GM12878 (cell line): ENCODE data around the gene TNFAIP3. TPM values are rescaled to one million over a fixed set of nuclear protein-coding genes. Genes with fewer than 3 reads are reported as not detected.
A peak's percentile ranks its signal among the peaks of the same experiment; 100 is the strongest.

Experiments used
- ASH2L ChIP-seq: fragments of 300-600, 200-600 bp; sonication (generic); IDR thresholded peaks from 2 replicates; pipeline ENCODE4 v1.6.1; 2017; ENCODE audit warnings: low read depth, mild to moderate bottlenecking, borderline replicate concordance
- BMI1 ChIP-seq: fragments of 450-650 bp; IDR thresholded peaks from 2 replicates; pipeline ENCODE4 v1.6.1; 2016; ENCODE audit warnings: mild to moderate bottlenecking, moderate library complexity, borderline replicate concordance
- CBX3 ChIP-seq: fragments of 200-600 bp; sonication (generic); IDR thresholded peaks from 2 replicates; pipeline ENCODE4 v1.6.1; 2016; ENCODE audit warnings: low read depth, borderline replicate concordance
- CBX5 ChIP-seq: sonication (generic); IDR thresholded peaks from 2 replicates; pipeline ENCODE4 v1.6.1; 2016; ENCODE audit warnings: low read depth, moderate library complexity, mild to moderate bottlenecking, inconsistent platforms
- CHD4 ChIP-seq: fragments of 200-600 bp; sonication (generic); IDR thresholded peaks from 2 replicates; pipeline ENCODE4 v1.6.1; 2016; ENCODE audit warnings: mild to moderate bottlenecking
- DPF2 ChIP-seq: fragments of 450-650 bp; IDR thresholded peaks from 2 replicates; pipeline ENCODE4 v1.6.1; 2017; ENCODE audit warnings: mild to moderate bottlenecking
- E4F1 ChIP-seq: fragments of 450-650 bp; IDR thresholded peaks from 2 replicates; pipeline ENCODE4 v1.6.1; 2018; ENCODE audit warnings: borderline replicate concordance, mild to moderate bottlenecking; ENCODE audit not compliant: partially characterized antibody
- FOXM1 ChIP-seq: IDR thresholded peaks from 2 replicates; pipeline ENCODE4 v1.6.1; 2012; ENCODE audit warnings: low read depth, mild to moderate bottlenecking, inconsistent platforms, low read length, moderate library complexity
- IKZF2 ChIP-seq, 2 experiments: fragments of 450-650 bp; IDR thresholded peaks; 2 replicates each; pipeline ENCODE4 v1.6.1; 2017; ENCODE audit warnings: mild to moderate bottlenecking in 2 of 2, moderate library complexity in 2 of 2
- IRF5 ChIP-seq: fragments of 450-650 bp; IDR thresholded peaks from 2 replicates; pipeline ENCODE4 v1.6.1; 2017; ENCODE audit warnings: borderline replicate concordance
- MLLT1 ChIP-seq: fragments of 450-650 bp; IDR thresholded peaks from 2 replicates; pipeline ENCODE4 v1.6.1; 2016; ENCODE audit warnings: mild to moderate bottlenecking
- MTA3 ChIP-seq: IDR thresholded peaks from 2 replicates; pipeline ENCODE4 v1.6.1; 2012; ENCODE audit warnings: low read length, inconsistent platforms, borderline replicate concordance
- NFIC ChIP-seq: IDR thresholded peaks from 2 replicates; pipeline ENCODE4 v1.6.1; 2012; ENCODE audit warnings: low read depth, mild to moderate bottlenecking, inconsistent platforms, low read length, moderate library complexity
- NR2C2 ChIP-seq: IDR thresholded peaks from 2 replicates; pipeline ENCODE4 v1.6.1; 2011; ENCODE audit warnings: borderline replicate concordance, low read depth; ENCODE audit not compliant: control insufficient read depth, insufficient read length
- NRF1 ChIP-seq: conservative IDR thresholded peaks from 2 replicates; pipeline ENCODE4 v1.6.1; 2011; ENCODE audit warnings: mild to moderate bottlenecking, low read depth, low read length, improper control_type of control experiment
- PBX3 ChIP-seq: IDR thresholded peaks from 2 replicates; pipeline ENCODE4 v1.6.1; 2011; ENCODE audit warnings: mild to moderate bottlenecking, low read depth, low read length, moderate library complexity; ENCODE audit not compliant: insufficient replicate concordance
- POLR2AphosphoS2 ChIP-seq: IDR thresholded peaks from 2 replicates; pipeline ENCODE4 v1.6.1; 2011; ENCODE audit warnings: low read depth, mild to moderate bottlenecking, low read length, improper control_type of control experiment, moderate library complexity
- SMARCA5 ChIP-seq: fragments of 450-650 bp; IDR thresholded peaks from 2 replicates; pipeline ENCODE4 v1.6.1; 2017; ENCODE audit warnings: mild to moderate bottlenecking
- SPI1 ChIP-seq: IDR thresholded peaks from 2 replicates; pipeline ENCODE4 v1.6.1; 2011; ENCODE audit warnings: low read depth, mild to moderate bottlenecking, low read length, moderate library complexity, borderline replicate concordance; ENCODE audit not compliant: insufficient read depth
- SUPT20H ChIP-seq: IDR thresholded peaks from 2 replicates; pipeline ENCODE4 v1.6.1; 2011; ENCODE audit warnings: low read depth, mild to moderate bottlenecking, low read length, moderate library complexity, borderline replicate concordance; ENCODE audit not compliant: control insufficient read depth
- SUZ12 ChIP-seq: fragments of 200-600 bp; sonication (generic); IDR thresholded peaks from one replicate; pipeline ENCODE4 v1.6.1; 2018; ENCODE audit warnings: antibody characterized with exemption, mild to moderate bottlenecking; ENCODE audit not compliant: unreplicated experiment
- TCF12 ChIP-seq: IDR thresholded peaks from 2 replicates; pipeline ENCODE4 v1.6.1; 2011; ENCODE audit warnings: low read depth, mild to moderate bottlenecking, low read length
- TCF7 ChIP-seq: IDR thresholded peaks from 2 replicates; pipeline ENCODE4 v1.6.1; 2014; ENCODE audit warnings: antibody characterized with exemption, borderline replicate concordance
- YBX1 ChIP-seq: fragments of 450-650 bp; IDR thresholded peaks from 2 replicates; pipeline ENCODE4 v1.6.1; 2016; ENCODE audit warnings: antibody characterized with exemption
- ZBED1 ChIP-seq: IDR thresholded peaks from 2 replicates; pipeline ENCODE4 v1.6.1; 2016; ENCODE audit warnings: borderline replicate concordance
- polyA plus RNA-seq, 11 experiments: library from polyadenylated mRNA; depleted of rRNA in 4 of 11; unstranded in 6 of 11; stranded (reverse) in 5 of 11; fragments of >200 nt; fragmentation: Nextera tagmentation in 4 of 11; fragmentation: Illumina TruSeq in 1 of 11; extraction: Ambion mirVana in 4 of 11; extraction: Trizol in 1 of 11; gene quantifications; 1 replicate in 1 of 11; 2 replicates in 10 of 11; pipeline versions ENCODE4 v1.2.1 to v1.2.3, GENCODE V29; 2011 to 2016; ENCODE audit warnings: inconsistent platforms in 2 of 11, missing spikeins in 2 of 11, low read depth in 1 of 11
- total RNA-seq, 4 experiments: library from RNA; depleted of rRNA in 3 of 4; stranded (reverse); fragments of >200 nt in 3 of 4; fragmentation: Illumina TruSeq in 1 of 4; extraction: Trizol in 1 of 4; gene quantifications; 2 replicates each; pipeline versions ENCODE4 v1.2.1 to v1.2.3, GENCODE V29; 2013 to 2021
- TF ChIP-seq, protein P1 (sequence below): IDR thresholded peaks from 2 replicates; pipeline ENCODE4 v1.6.1; 2011; ENCODE audit warnings: borderline replicate concordance, low read depth, mild to moderate bottlenecking, moderate library complexity, mixed read lengths, low read length; ENCODE audit not compliant: insufficient read depth; ENCODE audit errors: extremely low read length

The TNFAIP3 gene
- total and polyA plus RNA-seq, 10 of the 15 experiments (the other 5 are each of a cell fraction or from before 2014, with no cell fraction given), result 18.0 to 350 (median 127) TPM

DNA sequence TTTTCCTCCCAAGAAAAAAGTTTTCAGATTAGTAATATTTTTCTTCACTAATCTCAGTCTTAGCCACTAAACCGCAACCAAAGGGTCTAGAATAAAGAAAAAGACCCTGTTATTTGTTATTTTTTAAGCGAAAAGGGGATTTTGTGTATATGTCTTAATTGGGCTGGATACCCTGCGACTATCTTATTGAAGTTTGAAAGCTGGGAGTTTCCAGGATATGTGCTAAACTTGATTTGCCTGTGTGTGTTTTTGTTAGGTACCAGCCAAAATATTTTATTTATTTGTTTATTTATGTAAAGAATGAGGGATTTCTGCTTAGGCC, 52.4 kb downstream of the TNFAIP3 start (continued):
- no peak for TF ChIP-seq E4F1
- no peak for TF ChIP-seq IRF5
- TF ChIP-seq MTA3, result peak; percentile 43; the same call in 1 of the 2 replicates
- TF ChIP-seq CHD4, result no peak
- no peak for TF ChIP-seq PBX3
- TF ChIP-seq SUPT20H, result no peak
- no peak for TF ChIP-seq BMI1
- TF ChIP-seq IKZF2 (IDR thresholded peaks at IDR 0.05), result peak in 1 of 2 experiments; percentile 7; a peak in 1 of 4 replicates
- no peak for TF ChIP-seq SPI1
- 0 out of 2 replicates have a peak, but pooled peaks have one; percentile 19 for TF ChIP-seq MLLT1
- no peak for TF ChIP-seq SMARCA5
- TF ChIP-seq ZBED1, result no peak
- TF ChIP-seq NFIC, result peak; percentile 88
- TF ChIP-seq, protein P1, sequence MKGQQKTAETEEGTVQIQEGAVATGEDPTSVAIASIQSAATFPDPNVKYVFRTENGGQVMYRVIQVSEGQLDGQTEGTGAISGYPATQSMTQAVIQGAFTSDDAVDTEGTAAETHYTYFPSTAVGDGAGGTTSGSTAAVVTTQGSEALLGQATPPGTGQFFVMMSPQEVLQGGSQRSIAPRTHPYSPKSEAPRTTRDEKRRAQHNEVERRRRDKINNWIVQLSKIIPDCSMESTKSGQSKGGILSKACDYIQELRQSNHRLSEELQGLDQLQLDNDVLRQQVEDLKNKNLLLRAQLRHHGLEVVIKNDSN, result no peak
- no peak for TF ChIP-seq DPF2
- TF ChIP-seq NRF1, result no peak
- no peak for TF ChIP-seq ASH2L
- TF ChIP-seq FOXM1, result 0 out of 2 replicates have a peak, but pooled peaks have one; percentile 21
- TF ChIP-seq SUZ12, result no peak
- TF ChIP-seq CBX5, result no peak
- no peak for TF ChIP-seq TCF12
- no peak for TF ChIP-seq CBX3
- TF ChIP-seq POLR2AphosphoS2, result no peak
- no peak for TF ChIP-seq TCF7
- TF ChIP-seq NR2C2, result no peak
- TF ChIP-seq YBX1, result no peak
